Measurements from ENCODE around the gene MGAT3.
A peak's percentile ranks its signal among the peaks of the same experiment; 100 is the strongest.

The MGAT3 gene

GRCh38 chr22:39433476-39434242, 23.2 kb upstream of the MGAT3 start:
- Mint-ChIP-seq H3K36me3 (ENCODE audit: low read depth) (peaks cover 11% of the 10 kb centered on the region), H3K27ac (no peak overlapping the region), H3K4me3 (no peak overlapping the region), H3K9me3 (no peaks in the 10 kb centered on the region), H3K27me3 (ENCODE audit: low read depth) (peaks cover 1% of the 10 kb centered on the region), H3K4me1 (ENCODE audit: low read depth) (no peaks in the 10 kb centered on the region)
- no peak for DNase-seq (ENCODE audit: low spot score)

GRCh38 chr22:39434243-39434653, 22.6 kb upstream of the MGAT3 start:
- peaks cover 1% of the 10 kb centered on the region for H3K4me1 Mint-ChIP-seq (ENCODE audit: low read depth)
- no peak overlapping the region for H3K27ac Mint-ChIP-seq
- no peaks in the 10 kb centered on the region for H3K9me3 Mint-ChIP-seq
- peaks cover 7% of the 10 kb centered on the region for H3K27me3 Mint-ChIP-seq (ENCODE audit: low read depth)
- no peak for DNase-seq (ENCODE audit: low spot score)
- H3K4me3 Mint-ChIP-seq = no peak overlapping the region
- peaks cover 11% of the 10 kb centered on the region for H3K36me3 Mint-ChIP-seq (ENCODE audit: low read depth)

GRCh38 chr22:39434721-39435120, 22.1 kb upstream of the MGAT3 start:
- Mint-ChIP-seq H3K4me3 (no peak overlapping the region), H3K36me3 (ENCODE audit: low read depth) (peaks cover 11% of the 10 kb centered on the region), H3K27me3 (ENCODE audit: low read depth) (peaks cover 10% of the 10 kb centered on the region), H3K9me3 (no peaks in the 10 kb centered on the region), H3K4me1 (ENCODE audit: low read depth) (peaks cover 2% of the 10 kb centered on the region), H3K27ac (no peak overlapping the region)
- DNase-seq (ENCODE audit: low spot score) = no peak

- no peaks in the 10 kb centered on the region for H3K9me3 Mint-ChIP-seq
- H3K27ac Mint-ChIP-seq = no peak overlapping the region
- no peak for DNase-seq (ENCODE audit: low spot score)
- peaks cover 2% of the 10 kb centered on the region for H3K4me1 Mint-ChIP-seq (ENCODE audit: low read depth)
- H3K4me3 Mint-ChIP-seq = no peak overlapping the region
- H3K36me3 Mint-ChIP-seq (ENCODE audit: low read depth) = peaks cover 5% of the 10 kb centered on the region
- H3K27me3 Mint-ChIP-seq (ENCODE audit: low read depth) = peaks cover 10% of the 10 kb centered on the region
Observed at GRCh38 chr22:39435616-39436015, 21.2 kb upstream of the MGAT3 start.

GRCh38 chr22:39437791-39438704, 18.8 kb upstream of the MGAT3 start:
- Mint-ChIP-seq H3K27me3 (ENCODE audit: low read depth) (peaks cover 13% of the 10 kb centered on the region), H3K4me3 (no peak overlapping the region), H3K4me1 (ENCODE audit: low read depth) (peaks cover 2% of the 10 kb centered on the region), H3K9me3 (no peaks in the 10 kb centered on the region), H3K36me3 (ENCODE audit: low read depth) (peaks cover 2% of the 10 kb centered on the region), H3K27ac (no peak overlapping the region)
- no peak for DNase-seq (ENCODE audit: low spot score)

GRCh38 chr22:39439170-39439569, 17.6 kb upstream of the MGAT3 start:
- Mint-ChIP-seq H3K27ac (no peak overlapping the region), H3K36me3 (ENCODE audit: low read depth) (no peaks in the 10 kb centered on the region), H3K4me1 (ENCODE audit: low read depth) (peaks cover 2% of the 10 kb centered on the region), H3K4me3 (no peak overlapping the region), H3K9me3 (no peaks in the 10 kb centered on the region), H3K27me3 (ENCODE audit: low read depth) (peaks cover 13% of the 10 kb centered on the region)
- DNase-seq (ENCODE audit: low spot score) = no peak

GRCh38 chr22:39443398-39443797, 13.4 kb upstream of the MGAT3 start:
- Mint-ChIP-seq H3K9me3 (no peaks in the 10 kb centered on the region), H3K27ac (no peak overlapping the region), H3K36me3 (ENCODE audit: low read depth) (peaks cover 2% of the 10 kb centered on the region), H3K4me3 (no peak overlapping the region), H3K4me1 (ENCODE audit: low read depth) (peaks cover 14% of the 10 kb centered on the region), H3K27me3 (ENCODE audit: low read depth) (peaks cover 13% of the 10 kb centered on the region)
- DNase-seq (ENCODE audit: low spot score) = no peak

- Mint-ChIP-seq H3K9me3 (no peaks in the 10 kb centered on the region), H3K4me1 (ENCODE audit: low read depth) (peaks cover 18% of the 10 kb centered on the region), H3K27ac (no peak overlapping the region), H3K4me3 (no peak overlapping the region), H3K36me3 (ENCODE audit: low read depth) (peaks cover 2% of the 10 kb centered on the region), H3K27me3 (ENCODE audit: low read depth) (peaks cover 5% of the 10 kb centered on the region)
- DNase-seq (ENCODE audit: low spot score) = no peak
Observed at GRCh38 chr22:39444247-39444800, 12.5 kb upstream of the MGAT3 start.

GRCh38 chr22:39444937-39445465, 11.8 kb upstream of the MGAT3 start:
- peaks cover 24% of the 10 kb centered on the region for H3K4me1 Mint-ChIP-seq (ENCODE audit: low read depth)
- no peak overlapping the region for H3K4me3 Mint-ChIP-seq
- peak overlapping the region; percentile 20 for H3K27ac Mint-ChIP-seq
- no peaks in the 10 kb centered on the region for H3K9me3 Mint-ChIP-seq
- H3K36me3 Mint-ChIP-seq (ENCODE audit: low read depth) = peaks cover 2% of the 10 kb centered on the region
- DNase-seq (ENCODE audit: low spot score) = no peak
- H3K27me3 Mint-ChIP-seq (ENCODE audit: low read depth) = peaks cover 2% of the 10 kb centered on the region

- H3K27me3 Mint-ChIP-seq (ENCODE audit: low read depth) = peaks cover 2% of the 10 kb centered on the region
- no peak for DNase-seq (ENCODE audit: low spot score)
- H3K9me3 Mint-ChIP-seq = no peaks in the 10 kb centered on the region
- H3K36me3 Mint-ChIP-seq (ENCODE audit: low read depth) = peaks cover 2% of the 10 kb centered on the region
- H3K4me3 Mint-ChIP-seq = no peak overlapping the region
- H3K27ac Mint-ChIP-seq = no peak overlapping the region
- peaks cover 26% of the 10 kb centered on the region for H3K4me1 Mint-ChIP-seq (ENCODE audit: low read depth)
Observed at GRCh38 chr22:39445678-39446077, 11.1 kb upstream of the MGAT3 start.

- H3K36me3 Mint-ChIP-seq (ENCODE audit: low read depth) = peaks cover 2% of the 10 kb centered on the region
- peak overlapping the region; percentile 95 for H3K27ac Mint-ChIP-seq
- no peak for DNase-seq (ENCODE audit: low spot score)
- H3K27me3 Mint-ChIP-seq (ENCODE audit: low read depth) = peaks cover under 1% of the 10 kb centered on the region
- H3K4me1 Mint-ChIP-seq (ENCODE audit: low read depth) = peaks cover 26% of the 10 kb centered on the region
- no peak overlapping the region for H3K4me3 Mint-ChIP-seq
- no peaks in the 10 kb centered on the region for H3K9me3 Mint-ChIP-seq
Observed at GRCh38 chr22:39446239-39446721, 10.5 kb upstream of the MGAT3 start.

- peaks cover 26% of the 10 kb centered on the region for H3K4me1 Mint-ChIP-seq (ENCODE audit: low read depth)
- H3K27me3 Mint-ChIP-seq (ENCODE audit: low read depth) = peaks cover 3% of the 10 kb centered on the region
- no peaks in the 10 kb centered on the region for H3K9me3 Mint-ChIP-seq
- peaks cover 2% of the 10 kb centered on the region for H3K36me3 Mint-ChIP-seq (ENCODE audit: low read depth)
- peak overlapping the region; percentile 33 for H3K27ac Mint-ChIP-seq
- DNase-seq (ENCODE audit: low spot score) = no peak
- peak overlapping the region; percentile 37 for H3K4me3 Mint-ChIP-seq
Observed at GRCh38 chr22:39448205-39449054, 8.4 kb upstream of the MGAT3 start.

GRCh38 chr22:39449708-39450107, 7.1 kb upstream of the MGAT3 start:
- peak overlapping the region; percentile 23 for H3K4me3 Mint-ChIP-seq
- peaks cover 2% of the 10 kb centered on the region for H3K36me3 Mint-ChIP-seq (ENCODE audit: low read depth)
- no peaks in the 10 kb centered on the region for H3K9me3 Mint-ChIP-seq
- DNase-seq (ENCODE audit: low spot score) = no peak
- peaks cover 26% of the 10 kb centered on the region for H3K4me1 Mint-ChIP-seq (ENCODE audit: low read depth)
- H3K27me3 Mint-ChIP-seq (ENCODE audit: low read depth) = peaks cover 11% of the 10 kb centered on the region
- H3K27ac Mint-ChIP-seq = no peak overlapping the region
